Neural crest cell (in vitro differentiated cells): ENCODE results near the gene DNM1L. TPM values are rescaled to one million over a fixed set of nuclear protein-coding genes. Genes with fewer than 3 reads are reported as not detected.
"Not testable (repeated sequence)": the region's sequence is repeated elsewhere in the genome, so short reads cannot be mapped to it uniquely, and the experiment has no call there.

Experiments used
- DNase-seq: peaks from one replicate; pipeline ENCODE4 v3.0.0; 2021; ENCODE audit warnings: low read depth, mixed read lengths, low spot score
- H3K27ac Mint-ChIP-seq: one replicate; pipeline ENCODE4 v1.8.0; 2021; ENCODE audit warnings: mild to moderate bottlenecking, mixed read lengths; ENCODE audit not compliant: unreplicated experiment
- H3K27me3 Mint-ChIP-seq: 2 replicates; pipeline ENCODE4 v1.8.0; 2021; ENCODE audit warnings: low read depth, mild to moderate bottlenecking, mixed read lengths
- H3K36me3 Mint-ChIP-seq: 2 replicates; pipeline ENCODE4 v1.8.0; 2021; ENCODE audit warnings: low read depth, mild to moderate bottlenecking, mixed read lengths
- H3K4me1 Mint-ChIP-seq: 2 replicates; pipeline ENCODE4 v1.8.0; 2021; ENCODE audit warnings: mixed read lengths
- H3K4me3 Mint-ChIP-seq: one replicate; pipeline ENCODE4 v1.8.0; 2021; ENCODE audit warnings: mild to moderate bottlenecking, mixed read lengths
- H3K9me3 Mint-ChIP-seq: 2 replicates; pipeline ENCODE4 v1.8.0; 2021; ENCODE audit warnings: mixed read lengths
- total RNA-seq: library from RNA; stranded (reverse); gene quantifications from 2 replicates; pipeline ENCODE4 v1.2.1, GENCODE V29; 2021
- TF ChIP-seq, protein P1 (sequence below): fragments of 200-600 bp; sonication (generic); conservative IDR thresholded peaks from 2 replicates; pipeline ENCODE4 v1.5.0; 2021; ENCODE audit warnings: antibody characterized with exemption, mild to moderate bottlenecking

Gene DNM1L
- total RNA-seq, 1 donor from 2014 or later = 92.3 TPM

GRCh38 chr12:32695787-32696186 is 16.7 kb downstream of the DNM1L start:
- DNase-seq = no peak
- Mint-ChIP-seq H3K27me3 (no peaks in the 10 kb centered on the region), H3K9me3 (peaks cover 5% of the 10 kb centered on the region), H3K36me3 (peaks cover 22% of the 10 kb centered on the region), H3K27ac (no peak overlapping the region), H3K4me3 (no peak overlapping the region), H3K4me1 (peaks cover 19% of the 10 kb centered on the region)
- TF ChIP-seq, protein P1, sequence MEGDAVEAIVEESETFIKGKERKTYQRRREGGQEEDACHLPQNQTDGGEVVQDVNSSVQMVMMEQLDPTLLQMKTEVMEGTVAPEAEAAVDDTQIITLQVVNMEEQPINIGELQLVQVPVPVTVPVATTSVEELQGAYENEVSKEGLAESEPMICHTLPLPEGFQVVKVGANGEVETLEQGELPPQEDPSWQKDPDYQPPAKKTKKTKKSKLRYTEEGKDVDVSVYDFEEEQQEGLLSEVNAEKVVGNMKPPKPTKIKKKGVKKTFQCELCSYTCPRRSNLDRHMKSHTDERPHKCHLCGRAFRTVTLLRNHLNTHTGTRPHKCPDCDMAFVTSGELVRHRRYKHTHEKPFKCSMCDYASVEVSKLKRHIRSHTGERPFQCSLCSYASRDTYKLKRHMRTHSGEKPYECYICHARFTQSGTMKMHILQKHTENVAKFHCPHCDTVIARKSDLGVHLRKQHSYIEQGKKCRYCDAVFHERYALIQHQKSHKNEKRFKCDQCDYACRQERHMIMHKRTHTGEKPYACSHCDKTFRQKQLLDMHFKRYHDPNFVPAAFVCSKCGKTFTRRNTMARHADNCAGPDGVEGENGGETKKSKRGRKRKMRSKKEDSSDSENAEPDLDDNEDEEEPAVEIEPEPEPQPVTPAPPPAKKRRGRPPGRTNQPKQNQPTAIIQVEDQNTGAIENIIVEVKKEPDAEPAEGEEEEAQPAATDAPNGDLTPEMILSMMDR = no peak

- no peak for DNase-seq
- Mint-ChIP-seq H3K27ac (no peak overlapping the region), H3K27me3 (no peaks in the 10 kb centered on the region), H3K4me1 (peaks cover 19% of the 10 kb centered on the region), H3K9me3 (peaks cover 5% of the 10 kb centered on the region), H3K4me3 (no peak overlapping the region), H3K36me3 (peaks cover 19% of the 10 kb centered on the region)
- TF ChIP-seq, protein P1 = no peak
These were observed 18.3 kb downstream of the DNM1L start for GRCh38 chr12:32697445-32697844.

GRCh38 chr12:32698285-32698684 is 19.2 kb downstream of the DNM1L start:
- Mint-ChIP-seq H3K36me3 (peaks cover 19% of the 10 kb centered on the region), H3K4me1 (peaks cover 19% of the 10 kb centered on the region), H3K27ac (peak overlapping the region; percentile 17), H3K4me3 (no peak overlapping the region), H3K27me3 (no peaks in the 10 kb centered on the region), H3K9me3 (peaks cover 5% of the 10 kb centered on the region)
- TF ChIP-seq, protein P1 = no peak
- DNase-seq = no peak

- H3K27ac Mint-ChIP-seq, H3K4me3 Mint-ChIP-seq, DNase-seq, H3K27me3 Mint-ChIP-seq, H3K9me3 Mint-ChIP-seq: not testable (repeated sequence)
- Mint-ChIP-seq H3K36me3 (peaks cover 15% of the 10 kb centered on the region), H3K4me1 (peaks cover 19% of the 10 kb centered on the region)
These were observed 20.3 kb downstream of the DNM1L start for GRCh38 chr12:32699437-32699836.

GRCh38 chr12:32702473-32702872 is 23.4 kb downstream of the DNM1L start:
- peaks cover 14% of the 10 kb centered on the region for H3K4me1 Mint-ChIP-seq

GRCh38 chr12:32702946-32703345 is 23.8 kb downstream of the DNM1L start:
- no peaks in the 10 kb centered on the region for H3K27me3 Mint-ChIP-seq
- no peak overlapping the region for H3K27ac Mint-ChIP-seq
- peaks cover 10% of the 10 kb centered on the region for H3K4me1 Mint-ChIP-seq

More at GRCh38 chr12:32702473-32702872, 23.4 kb downstream of the DNM1L start:
- Mint-ChIP-seq H3K27ac (no peak overlapping the region), H3K27me3 (no peaks in the 10 kb centered on the region), H3K4me3 (no peak overlapping the region), H3K9me3 (no peaks in the 10 kb centered on the region), H3K36me3 (no peaks in the 10 kb centered on the region)
- DNase-seq = no peak
- TF ChIP-seq, protein P1 = no peak

More at GRCh38 chr12:32702946-32703345, 23.8 kb downstream of the DNM1L start:
- DNase-seq = no peak
- TF ChIP-seq, protein P1 = no peak
- Mint-ChIP-seq H3K36me3 (no peaks in the 10 kb centered on the region), H3K9me3 (no peaks in the 10 kb centered on the region), H3K4me3 (no peak overlapping the region)
